Osteoblast (primary cell): ENCODE data around the gene TRIM56. TPM values are rescaled to one million over a fixed set of nuclear protein-coding genes. Genes with fewer than 3 reads are reported as not detected.
"Not testable (repeated sequence)": the region's sequence is repeated elsewhere in the genome, so short reads cannot be mapped to it uniquely, and the experiment has no call there.

Experiments
- DNase-seq: peaks from one replicate; pipeline ENCODE4 v3.0.0; 2011; ENCODE audit warnings: low spot score, mixed read lengths; ENCODE audit not compliant: insufficient read length; ENCODE audit errors: missing footprints
- H2AFZ ChIP-seq: 2 replicates; pipeline ENCODE4 v1.6.0; 2011; ENCODE audit warnings: mild to moderate bottlenecking, low read length
- H3K27ac ChIP-seq: 2 replicates; pipeline ENCODE4 v1.5.1; 2011; ENCODE audit warnings: mild to moderate bottlenecking, low read depth, low read length, moderate library complexity
- H3K27me3 ChIP-seq: 2 replicates; pipeline ENCODE4 v1.6.0; 2012; ENCODE audit warnings: mild to moderate bottlenecking, control low read depth, inconsistent platforms, low read length, moderate library complexity; ENCODE audit not compliant: insufficient read depth
- H3K36me3 ChIP-seq: 2 replicates; pipeline ENCODE4 v1.5.1; 2011; ENCODE audit warnings: mild to moderate bottlenecking, low read length, control low read depth, moderate library complexity; ENCODE audit not compliant: insufficient read depth
- H3K4me1 ChIP-seq: 2 replicates; pipeline ENCODE4 v1.5.1; 2011; ENCODE audit warnings: mild to moderate bottlenecking, low read length, control low read depth, moderate library complexity; ENCODE audit not compliant: insufficient read depth
- H3K4me2 ChIP-seq: 2 replicates; pipeline ENCODE4 v1.6.0; 2011; ENCODE audit warnings: mild to moderate bottlenecking, low read length; ENCODE audit not compliant: insufficient read depth
- H3K4me3 ChIP-seq: fragments of 200-600 bp; sonication (generic); 3 replicates; pipeline ENCODE4 v1.5.1; 2012; ENCODE audit warnings: mild to moderate bottlenecking, low read length, inconsistent platforms; ENCODE audit not compliant: insufficient read depth
- H3K79me2 ChIP-seq: 2 replicates; pipeline ENCODE4 v1.6.0; 2012; ENCODE audit warnings: mild to moderate bottlenecking, low read length, control low read depth, inconsistent platforms; ENCODE audit not compliant: insufficient read depth
- H3K9me3 ChIP-seq: 2 replicates; pipeline ENCODE4 v1.5.1; 2011; ENCODE audit warnings: low read depth, low read length, control low read depth
- H4K20me1 ChIP-seq: 2 replicates; pipeline ENCODE4 v1.6.0; 2012; ENCODE audit warnings: mild to moderate bottlenecking, low read length, control low read depth; ENCODE audit not compliant: insufficient read depth
- CTCF ChIP-seq: IDR thresholded peaks from 2 replicates; pipeline ENCODE4 v1.5.1; 2011; ENCODE audit warnings: mild to moderate bottlenecking, low read depth, low read length, moderate library complexity; ENCODE audit errors: extremely low read depth
- total RNA-seq: library from RNA; depleted of rRNA; stranded (reverse); fragments of >200 nt; gene quantifications from 2 replicates; pipeline ENCODE4 v1.2.3, GENCODE V29; 2012

TRIM56 gene
- total RNA-seq, 1 donor, result 13.8 TPM

GRCh38 chr7:101118856-101119255 lies 33.6 kb downstream of the TRIM56 start:
- no peak for DNase-seq
- Histone ChIP-seq H3K27me3 (no peaks in the 10 kb centered on the region), H3K79me2 (peaks cover 7% of the 10 kb centered on the region), H3K9me3 (no peaks in the 10 kb centered on the region), H3K4me1 (peaks cover 62% of the 10 kb centered on the region), H3K27ac (peak overlapping the region; percentile 98), H3K4me2 (no peak overlapping the region), H2AFZ (no peak overlapping the region), H4K20me1 (no peaks in the 10 kb centered on the region), H3K36me3 (no peaks in the 10 kb centered on the region), H3K4me3 (no peak overlapping the region)
- no peak for TF ChIP-seq CTCF

DNA sequence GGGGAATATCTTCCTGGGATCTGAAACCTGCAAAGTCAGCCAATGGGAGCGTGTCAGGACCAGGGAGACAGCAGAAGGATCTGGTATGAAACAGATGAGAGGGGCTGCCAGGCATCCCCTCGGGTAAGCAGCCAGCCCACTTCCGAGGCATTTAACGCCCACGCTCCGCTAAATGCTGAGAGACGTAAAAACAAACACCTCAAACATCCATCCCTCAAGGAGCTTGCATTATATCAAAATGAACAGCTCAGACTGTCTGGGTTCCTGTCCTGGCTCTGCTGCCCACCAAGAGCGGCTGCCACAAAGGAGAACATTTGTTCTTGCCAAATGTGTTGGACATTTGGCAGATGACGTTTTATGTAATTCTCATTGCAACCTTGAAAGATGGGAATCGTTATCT lies 34.6 kb downstream of the TRIM56 start:
- no peak for DNase-seq
- peaks cover 7% of the 10 kb centered on the region for H3K79me2 ChIP-seq
- H2AFZ ChIP-seq, result no peak overlapping the region
- no peak overlapping the region for H3K4me2 ChIP-seq
- no peaks in the 10 kb centered on the region for H4K20me1 ChIP-seq
- no peaks in the 10 kb centered on the region for H3K27me3 ChIP-seq
- H3K9me3 ChIP-seq, result no peaks in the 10 kb centered on the region
- no peak overlapping the region for H3K4me3 ChIP-seq
- TF ChIP-seq CTCF, result no peak
- H3K4me1 ChIP-seq, result peaks cover 63% of the 10 kb centered on the region
- peak overlapping the region; percentile 98 for H3K27ac ChIP-seq
- no peaks in the 10 kb centered on the region for H3K36me3 ChIP-seq

DNA sequence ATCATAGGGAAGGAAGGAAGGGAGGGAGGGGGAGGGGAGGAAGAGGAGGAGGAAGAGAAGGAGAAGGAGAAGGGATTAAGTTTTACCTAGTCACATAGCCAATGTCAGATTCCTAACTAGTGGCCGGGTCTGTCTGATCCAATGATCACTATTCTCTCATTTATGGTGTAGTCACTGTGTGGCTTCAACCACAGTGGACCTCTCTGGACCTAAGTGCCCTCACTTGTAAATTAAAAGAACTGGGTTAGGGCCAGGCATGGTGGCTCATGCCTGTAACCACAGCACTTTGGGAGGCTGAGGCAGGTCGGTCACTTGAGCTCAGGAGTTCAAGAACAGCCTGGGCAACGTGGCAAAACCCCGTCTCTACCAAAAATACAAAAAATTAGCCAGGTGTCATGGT lies 35.0 kb downstream of the TRIM56 start:
- peaks cover 66% of the 10 kb centered on the region for H3K4me1 ChIP-seq

GRCh38 chr7:101121631-101121990 lies 36.3 kb downstream of the TRIM56 start:
- H4K20me1 ChIP-seq, H3K36me3 ChIP-seq, DNase-seq, H3K27me3 ChIP-seq, H2AFZ ChIP-seq, H3K4me3 ChIP-seq, H3K79me2 ChIP-seq, H3K9me3 ChIP-seq, H3K4me2 ChIP-seq: not testable (repeated sequence)
- H3K27ac ChIP-seq, result peak overlapping the region; percentile 98
- H3K4me1 ChIP-seq, result peaks cover 74% of the 10 kb centered on the region

More for the DNA sequence above, 35.0 kb downstream of the TRIM56 start:
- Histone ChIP-seq H4K20me1 (no peaks in the 10 kb centered on the region), H3K9me3 (no peaks in the 10 kb centered on the region), H3K27ac (peak overlapping the region; percentile 98), H2AFZ (no peak overlapping the region), H3K79me2 (peaks cover 7% of the 10 kb centered on the region), H3K4me2 (no peak overlapping the region), H3K27me3 (no peaks in the 10 kb centered on the region), H3K36me3 (no peaks in the 10 kb centered on the region), H3K4me3 (no peak overlapping the region)
- no peak for TF ChIP-seq CTCF
- no peak for DNase-seq
